Panc1 (cell line): ENCODE measurements around the gene SLC10A7.

Experiments used
- CTCF ChIP-seq: fragments of 450-650 bp; IDR thresholded peaks from 2 replicates; pipeline ENCODE4 v1.5.1; 2017; ENCODE audit warnings: mild to moderate bottlenecking
- POLR2AphosphoS5 ChIP-seq: IDR thresholded peaks from 2 replicates; pipeline ENCODE4 v1.6.1; 2012; ENCODE audit warnings: mild to moderate bottlenecking, low read depth, low read length, moderate library complexity
- REST ChIP-seq, 2 experiments: IDR thresholded peaks; 2 replicates each; pipeline ENCODE4 v1.6.1; 2011 to 2012; ENCODE audit warnings: low read depth in 2 of 2, control low read depth in 1 of 2, low read length in 1 of 2, mild to moderate bottlenecking in 1 of 2, moderate library complexity in 1 of 2; ENCODE audit not compliant: insufficient read depth in 1 of 2
- SIN3A ChIP-seq: IDR thresholded peaks from 2 replicates; pipeline ENCODE4 v1.6.1; 2012; ENCODE audit warnings: low read depth, mild to moderate bottlenecking, low read length, moderate library complexity, borderline replicate concordance; ENCODE audit not compliant: insufficient read depth

- no peak for TF ChIP-seq CTCF
- no peak for TF ChIP-seq REST (IDR thresholded peaks at IDR 0.05; ENCODE audit: insufficient read depth in 1 of 2, low read depth in 2 of 2, low read length in 1 of 2)
- TF ChIP-seq SIN3A, result no peak
- TF ChIP-seq POLR2AphosphoS5, result no peak
Observed at GRCh38 chr4:146334862-146335449, 186.8 kb downstream of the SLC10A7 start.
